Measurements from ENCODE around the gene MST1. TPM values are rescaled to one million over a fixed set of nuclear protein-coding genes. Genes with fewer than 3 reads are reported as not detected.

The MST1 gene
- 5.0 and 5.5 TPM in 2 replicates for total RNA-seq

DNA sequence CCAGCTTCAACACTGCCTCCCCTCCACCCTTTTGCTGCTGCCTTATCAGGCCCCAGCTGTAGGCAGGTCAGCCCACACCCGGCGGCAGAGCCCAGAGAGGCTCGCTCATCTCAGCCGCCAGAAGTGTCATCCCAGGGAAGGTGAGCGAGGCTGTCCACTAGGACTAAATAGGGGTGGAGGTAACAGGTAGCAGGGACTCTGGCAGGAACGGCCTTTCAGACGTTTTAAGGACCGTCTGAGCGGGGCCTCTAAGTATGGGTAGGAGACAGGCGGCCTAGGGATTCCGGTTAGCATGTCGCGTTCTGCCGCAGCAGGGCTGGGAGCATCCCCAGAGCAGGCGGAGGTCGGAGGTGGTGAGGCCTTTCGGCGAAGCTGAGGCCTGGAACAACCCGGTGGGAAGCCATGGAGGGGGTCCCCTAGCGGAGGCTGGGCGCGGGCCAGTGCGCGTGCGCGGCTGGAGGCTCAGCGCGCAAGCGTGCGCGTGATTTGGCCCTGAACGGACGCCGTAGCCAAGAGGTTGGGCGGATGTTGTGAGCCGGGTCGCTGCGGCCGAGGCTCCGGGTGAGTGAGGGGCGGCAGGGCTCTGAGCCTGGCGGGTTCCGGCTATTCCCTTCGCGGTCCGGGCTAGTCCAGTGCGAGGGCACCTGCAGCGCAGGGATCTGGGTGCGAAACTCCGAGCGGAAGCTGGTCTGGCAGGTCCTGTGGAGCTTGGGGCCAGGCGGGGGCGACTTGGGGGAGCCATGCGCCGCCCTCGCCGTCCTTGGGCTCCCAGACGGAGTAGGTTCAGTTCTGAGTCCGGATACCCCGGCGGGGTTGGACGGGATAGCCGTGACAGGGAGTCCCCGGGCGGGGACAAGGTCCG, at the start of gene MST1, which contains the start of gene RNF123:
TSS of gene MST1 (minus strand) at position 429 of the 862 bp plus-strand sequence. CDS start 783 bp downstream, outside the sequence.
TSS of gene RNF123 (plus strand) at position 512 of the 862 bp plus-strand sequence. CDS start 1,609 bp downstream, outside the sequence.

DNA sequence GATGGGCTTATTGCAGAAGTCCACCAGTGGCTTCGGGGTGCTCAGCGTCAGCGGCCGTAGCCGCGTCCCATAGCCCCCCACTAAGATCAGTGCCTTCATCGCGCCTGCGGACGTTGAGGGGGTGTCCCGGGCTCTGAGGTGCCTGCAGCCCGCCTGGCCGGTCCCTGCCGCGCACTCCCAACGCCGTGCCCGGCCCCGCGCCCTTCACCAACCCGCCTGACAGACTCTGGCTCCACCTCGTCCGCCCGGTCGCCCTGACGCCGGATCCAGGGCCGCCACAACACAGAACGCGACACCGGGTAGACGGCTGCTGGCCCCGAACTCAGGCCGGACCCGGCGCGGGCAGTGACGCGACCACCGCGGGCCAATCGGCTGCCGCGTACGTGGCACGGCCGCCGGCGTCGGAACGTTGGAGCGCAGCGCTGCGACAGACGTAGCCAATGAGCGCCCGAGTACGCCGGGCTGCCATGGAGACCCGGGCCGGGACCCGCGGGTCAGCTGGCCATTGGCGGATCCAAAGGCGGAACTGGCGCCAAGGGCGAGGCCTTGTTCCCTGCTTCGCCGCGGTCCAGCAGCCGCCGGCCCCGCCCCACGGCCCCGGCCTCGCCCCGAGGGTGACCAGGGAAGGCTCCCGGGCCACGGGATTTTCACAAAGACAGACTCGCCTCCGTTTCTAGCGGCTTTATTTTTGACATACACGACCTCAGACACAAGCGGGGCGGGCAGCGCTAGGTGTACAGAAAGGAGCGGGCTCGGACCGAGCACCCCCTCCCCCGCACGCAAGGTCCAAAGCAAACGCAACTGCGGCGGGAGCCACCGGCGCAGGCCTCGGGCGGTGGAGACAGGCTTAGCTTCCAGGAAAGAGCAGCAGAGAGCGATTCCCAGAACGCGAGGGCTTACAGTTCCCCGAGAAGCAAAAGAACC, 34.6 kb upstream of the MST1 start, which contains the start of gene GMPPB:
TSS of gene GMPPB (minus strand) at position 324 of the 924 bp plus-strand sequence. CDS start at position 99, 225 bp downstream.

DNA sequence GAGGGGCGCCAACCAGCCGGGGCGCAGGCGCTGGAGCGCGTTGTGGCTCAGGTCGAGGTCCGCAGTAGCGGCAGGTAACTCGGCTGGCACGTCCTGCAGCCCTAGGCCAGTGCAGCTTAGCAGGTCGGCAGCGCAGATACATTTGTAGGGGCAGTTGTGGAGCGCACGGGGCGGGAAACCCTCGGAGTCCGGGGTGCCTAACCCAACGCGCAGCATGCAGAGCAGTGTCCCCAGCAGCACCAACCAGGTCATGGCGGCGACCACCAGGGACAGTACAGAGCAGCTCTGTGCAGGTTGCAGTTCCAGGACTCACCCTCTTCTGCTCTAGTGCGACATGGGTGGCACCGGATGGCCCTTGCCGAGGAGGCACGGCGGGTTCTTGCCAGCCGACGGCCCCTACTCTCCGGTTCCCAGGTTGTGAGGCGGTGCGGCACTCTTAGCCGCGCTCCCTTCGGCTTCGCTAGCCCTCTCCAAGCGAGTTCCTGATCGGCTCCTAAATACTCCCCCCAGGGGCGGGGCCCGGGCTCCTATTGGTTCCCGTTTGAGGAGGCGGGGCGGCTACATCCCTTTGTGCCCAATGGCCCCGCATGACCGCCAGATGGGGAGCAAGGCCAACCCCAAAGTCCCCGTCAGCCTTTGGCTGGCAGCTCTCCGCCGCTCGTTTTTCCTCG, 30.1 kb upstream of the MST1 start, which contains the start of gene AMIGO3:
TSS of gene AMIGO3 (minus strand) at position 471 of the 671 bp plus-strand sequence. CDS start at position 252, 219 bp downstream.

DNA sequence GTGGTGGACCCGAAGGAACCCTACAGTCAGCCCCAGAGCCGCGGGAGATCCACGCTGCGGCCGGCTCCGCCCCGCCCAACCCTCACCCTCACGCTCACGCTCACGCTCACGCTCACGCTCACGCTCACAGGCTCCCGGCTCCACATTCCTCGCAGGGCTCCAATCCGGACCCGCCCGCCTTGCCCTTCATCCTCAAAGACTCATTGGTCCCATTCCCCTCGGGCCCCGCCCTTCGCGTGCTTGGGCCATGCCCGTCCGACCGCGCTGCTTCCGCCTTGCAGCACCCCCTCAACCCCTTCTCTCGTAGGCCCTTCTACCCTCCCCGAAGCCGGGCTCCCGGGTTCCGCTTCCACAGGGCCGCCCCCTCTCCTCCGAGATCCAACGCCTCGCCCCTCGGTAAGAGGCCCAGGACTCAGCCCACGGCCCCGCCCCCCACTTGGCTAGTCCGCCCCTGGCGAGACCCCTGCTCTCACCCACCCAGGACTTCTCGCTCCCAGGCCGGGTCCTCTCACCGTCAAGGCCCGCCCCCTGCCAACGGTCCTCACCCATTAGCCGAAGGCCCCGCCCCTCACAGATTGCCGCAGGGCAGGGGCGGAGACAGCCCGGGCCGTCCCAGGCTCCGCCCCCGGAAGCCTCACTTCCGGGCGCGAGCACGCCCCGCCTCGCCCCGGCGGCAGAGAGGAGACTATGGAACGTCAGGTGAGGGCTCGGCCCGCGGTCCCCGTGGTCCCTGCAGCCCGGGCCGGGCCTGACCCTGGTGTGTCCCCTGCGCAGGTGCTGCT, 15.4 kb downstream of the MST1 start, which contains the start of gene APEH:
TSS of gene APEH (plus strand) at position 637 of the 782 bp plus-strand sequence. CDS start at position 688, 51 bp downstream.

Other genes starting within 250 kb of the MST1 start
- 32.8 and 71.6 TPM in 2 replicates for gene DAG1, start 219.2 kb downstream of the MST1 start, total RNA-seq
- gene BSN, start 135.0 kb downstream of the MST1 start, total RNA-seq: under 0.01 and 0.07 TPM in 2 replicates
- 132 and 165 TPM in 2 replicates for gene APEH, start 15.1 kb downstream of the MST1 start, total RNA-seq
- gene RNF123, start 83 bp upstream of the MST1 start, total RNA-seq: 22.9 and 32.0 TPM in 2 replicates
- not detected in 2 replicates for gene AMIGO3, start 30.2 kb upstream of the MST1 start, total RNA-seq
- 22.2 and 49.9 TPM in 2 replicates for gene GMPPB, start 34.5 kb upstream of the MST1 start, total RNA-seq
- 27.3 and 45.8 TPM in 2 replicates for gene IP6K1, start 97.1 kb upstream of the MST1 start, total RNA-seq
- not detected in 2 replicates for gene CDHR4, start 110.4 kb upstream of the MST1 start, total RNA-seq
- gene INKA1, start 113.8 kb upstream of the MST1 start, total RNA-seq: 8.8 and 15.7 TPM in 2 replicates
- gene UBA7, start 124.5 kb upstream of the MST1 start, total RNA-seq: 0.34 and 15.9 TPM in 2 replicates
- gene TRAIP, start 167.1 kb upstream of the MST1 start, total RNA-seq: 0.68 and 1.1 TPM in 2 replicates
- gene CAMKV, start 180.4 kb upstream of the MST1 start, total RNA-seq: not detected in 2 replicates
- 21.9 and 24.4 TPM in 2 replicates for gene MST1R, start 214.4 kb upstream of the MST1 start, total RNA-seq
- gene MON1A, start 240.3 kb upstream of the MST1 start, total RNA-seq: 17.1 TPM in 2 replicates

All from nasal cavity respiratory epithelium epithelial cell of viscerocranial mucosa (primary cell).